NT2/D1 (cell line): ENCODE data around the gene CACNA1D.

Experiments
- SUZ12 ChIP-seq: IDR thresholded peaks from 2 replicates; pipeline ENCODE4 v1.6.1; 2011; ENCODE audit not compliant: insufficient read length, insufficient read depth; ENCODE audit errors: extremely low read depth
- YY1 ChIP-seq: IDR thresholded peaks from 2 replicates; pipeline ENCODE4 v1.6.1; 2011; ENCODE audit not compliant: insufficient read length, insufficient read depth
- ZNF274 ChIP-seq: IDR thresholded peaks from 2 replicates; pipeline ENCODE4 v1.6.1; 2011; ENCODE audit warnings: mild to moderate bottlenecking, low read depth, low read length

GRCh38 chr3:53509494-53509893, 15.1 kb downstream of the CACNA1D start:
- TF ChIP-seq YY1 (no peak), SUZ12 (no peak), ZNF274 (no peak)
